Ishikawa (cell line): ENCODE data around the gene RUBCNL.

Source experiments
- CEBPB ChIP-seq: IDR thresholded peaks from 2 replicates; pipeline ENCODE4 v1.6.1; 2012
- EP300 ChIP-seq: IDR thresholded peaks from 2 replicates; pipeline ENCODE4 v1.6.1; 2012; ENCODE audit warnings: borderline replicate concordance
- FOXM1 ChIP-seq: IDR thresholded peaks from 2 replicates; pipeline ENCODE4 v1.6.1; 2012; ENCODE audit warnings: low read depth, borderline replicate concordance
- RAD21 ChIP-seq: IDR thresholded peaks from 2 replicates; pipeline ENCODE4 v1.6.1; 2012; ENCODE audit warnings: low read depth
- TAF1 ChIP-seq: IDR thresholded peaks from 2 replicates; pipeline ENCODE4 v1.6.1; 2012; ENCODE audit warnings: low read depth, mild to moderate bottlenecking
- YY1 ChIP-seq: IDR thresholded peaks from 2 replicates; pipeline ENCODE4 v1.6.1; 2012; ENCODE audit warnings: low read depth
- ZBTB7A ChIP-seq: IDR thresholded peaks from 2 replicates; pipeline ENCODE4 v1.6.1; 2012; ENCODE audit warnings: low read depth
- TF ChIP-seq, protein P1 (sequence below): IDR thresholded peaks from 2 replicates; pipeline ENCODE4 v1.6.1; 2012

DNA sequence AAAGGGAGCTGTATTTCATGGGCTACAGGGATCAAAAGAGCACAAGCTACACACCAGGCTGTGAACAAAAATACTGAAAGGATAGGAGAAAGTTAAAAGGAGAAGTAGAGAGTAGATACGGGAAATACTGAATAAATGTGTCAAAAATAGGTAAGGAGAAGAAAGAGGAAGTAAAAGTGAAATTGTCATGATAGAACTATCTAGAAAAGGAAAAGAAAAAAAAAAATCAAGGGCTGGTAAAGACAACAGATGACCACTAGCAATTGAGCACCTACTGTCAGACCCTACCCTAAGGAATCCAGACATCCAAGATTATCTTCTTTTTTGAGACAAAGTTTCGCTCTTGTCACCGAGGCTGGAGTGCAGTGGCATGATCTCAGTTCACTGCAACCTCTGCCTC, 4.8 kb downstream of the RUBCNL start:
- TF ChIP-seq TAF1 (no peak), EP300 (no peak), FOXM1 (no peak), RAD21 (no peak), ZBTB7A (no peak), YY1 (no peak), CEBPB (no peak)
- TF ChIP-seq, protein P1, sequence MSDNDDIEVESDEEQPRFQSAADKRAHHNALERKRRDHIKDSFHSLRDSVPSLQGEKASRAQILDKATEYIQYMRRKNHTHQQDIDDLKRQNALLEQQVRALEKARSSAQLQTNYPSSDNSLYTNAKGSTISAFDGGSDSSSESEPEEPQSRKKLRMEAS: no peak
